ENCODE results near the gene COG5. TPM values are rescaled to one million over a fixed set of nuclear protein-coding genes. Genes with fewer than 3 reads are reported as not detected.

Gene COG5
- total RNA-seq, 1 experiment from 2014 or later, result 20.2 TPM

DNA sequence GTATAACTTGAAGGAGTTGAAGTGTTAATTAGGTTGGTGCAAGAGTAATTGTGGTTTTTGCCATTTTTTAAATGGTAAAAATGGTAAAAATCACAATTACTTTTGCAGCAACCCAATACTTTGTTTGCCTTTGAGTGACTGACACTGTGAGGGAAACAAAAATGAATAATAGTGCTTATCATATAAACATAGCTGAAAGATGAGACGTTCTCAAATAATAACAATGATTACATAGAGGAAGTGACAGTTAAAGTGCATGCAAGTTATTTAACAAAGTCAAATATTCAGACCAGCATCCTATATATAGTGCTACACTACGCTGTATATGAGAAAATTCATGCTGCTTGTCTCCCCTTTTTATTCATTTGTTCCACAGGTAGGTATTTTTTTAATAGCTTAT, 399.6 kb downstream of the COG5 start:
- no peak for DNase-seq
- Histone ChIP-seq H3K27me3 (ENCODE audit: insufficient read depth, low read length) (no peaks in the 10 kb centered on the region), H3K4ac (ENCODE audit: low read depth, low read length) (no peak overlapping the region), H3K79me2 (ENCODE audit: insufficient read depth, low read length) (no peaks in the 10 kb centered on the region), H4K91ac (ENCODE audit: insufficient read length, low read depth, low read length) (no peak overlapping the region), H2BK5ac (ENCODE audit: insufficient read length, low read length) (no peak overlapping the region), H3K4me2 (ENCODE audit: insufficient read depth, insufficient read length, low read length) (no peak overlapping the region), H2BK12ac (ENCODE audit: insufficient read length, low read depth, low read length) (no peak overlapping the region), H3T11ph (ENCODE audit: low read length) (no peak overlapping the region), H2AFZ (ENCODE audit: low read length) (no peak overlapping the region), H3K56ac (ENCODE audit: insufficient read length, low read depth, low read length) (no peak overlapping the region), H3K79me1 (ENCODE audit: insufficient read depth, low read depth, low read length, poor library complexity, severe bottlenecking) (no peaks in the 10 kb centered on the region), H3K14ac (ENCODE audit: insufficient read depth, low read length) (no peak overlapping the region), H2BK20ac (ENCODE audit: low read depth, low read length, poor library complexity, severe bottlenecking) (no peak overlapping the region), H3K9me3 (ENCODE audit: control insufficient read depth, low read depth, low read length) (no peaks in the 10 kb centered on the region), H4K5ac (ENCODE audit: insufficient read length, low read depth, low read length) (no peak overlapping the region), H4K20me1 (ENCODE audit: control insufficient read depth, insufficient read depth, insufficient read length) (no peaks in the 10 kb centered on the region), H2BK15ac (ENCODE audit: low read depth, low read length) (no peak overlapping the region), H4K8ac (replicated peaks; ENCODE audit: insufficient read length, low read depth, low read length) (no peak overlapping the region), H3K23me2 (ENCODE audit: insufficient read length, low read depth, low read length, poor library complexity, severe bottlenecking) (peaks cover 5% of the 10 kb centered on the region), H3K18ac (ENCODE audit: insufficient read length, low read depth, low read length) (no peak overlapping the region), H2AK5ac (ENCODE audit: insufficient read length, low read length) (no peak overlapping the region), H3K23ac (ENCODE audit: insufficient read length, low read depth, low read length) (no peak overlapping the region), H3K9ac (ENCODE audit: extremely low read depth, insufficient read length, low read length) (no peak overlapping the region), H3K27ac (ENCODE audit: insufficient read length, low read depth, low read length) (no peak overlapping the region), H2BK120ac (ENCODE audit: low read depth, low read length, poor library complexity, severe bottlenecking) (no peak overlapping the region), H3K4me1 (ENCODE audit: insufficient read depth, low read length) (no peaks in the 10 kb centered on the region)
- WGBS (ENCODE audit: extremely low coverage, insufficient read length, low lambda C conversion rate), result no CpG with 5 or more reads among the region's 2 CpGs
- no peaks in the 10 kb centered on the region for H3K36me3 Mint-ChIP-seq (ENCODE audit: insufficient read depth in 1 of 3, low read depth in 3 of 3)
- peaks cover 0 to 3% of the 10 kb centered on the region in 2 experiments; a peak in 1 of 5 replicates for H3K9me3 Mint-ChIP-seq
- no peak overlapping the region for H3K4me3 Mint-ChIP-seq
- H3K27ac Mint-ChIP-seq, result no peak overlapping the region
- H3K27me3 Mint-ChIP-seq (ENCODE audit: low read depth), result no peaks in the 10 kb centered on the region
- H3K4me1 Mint-ChIP-seq, result peaks cover 15 to 18% of the 10 kb centered on the region in 2 experiments; a peak in 3 of 4 replicates
- TF ChIP-seq, protein P1, sequence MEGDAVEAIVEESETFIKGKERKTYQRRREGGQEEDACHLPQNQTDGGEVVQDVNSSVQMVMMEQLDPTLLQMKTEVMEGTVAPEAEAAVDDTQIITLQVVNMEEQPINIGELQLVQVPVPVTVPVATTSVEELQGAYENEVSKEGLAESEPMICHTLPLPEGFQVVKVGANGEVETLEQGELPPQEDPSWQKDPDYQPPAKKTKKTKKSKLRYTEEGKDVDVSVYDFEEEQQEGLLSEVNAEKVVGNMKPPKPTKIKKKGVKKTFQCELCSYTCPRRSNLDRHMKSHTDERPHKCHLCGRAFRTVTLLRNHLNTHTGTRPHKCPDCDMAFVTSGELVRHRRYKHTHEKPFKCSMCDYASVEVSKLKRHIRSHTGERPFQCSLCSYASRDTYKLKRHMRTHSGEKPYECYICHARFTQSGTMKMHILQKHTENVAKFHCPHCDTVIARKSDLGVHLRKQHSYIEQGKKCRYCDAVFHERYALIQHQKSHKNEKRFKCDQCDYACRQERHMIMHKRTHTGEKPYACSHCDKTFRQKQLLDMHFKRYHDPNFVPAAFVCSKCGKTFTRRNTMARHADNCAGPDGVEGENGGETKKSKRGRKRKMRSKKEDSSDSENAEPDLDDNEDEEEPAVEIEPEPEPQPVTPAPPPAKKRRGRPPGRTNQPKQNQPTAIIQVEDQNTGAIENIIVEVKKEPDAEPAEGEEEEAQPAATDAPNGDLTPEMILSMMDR (conservative IDR thresholded peaks at IDR 0.05), result no peak

Data from H9 (cell line).